Body of pancreas (tissue), 4 donors: ENCODE results near the gene ACTN4. TPM values are rescaled to one million over a fixed set of nuclear protein-coding genes. Genes with fewer than 3 reads are reported as not detected.
A peak's percentile ranks its signal among the peaks of the same experiment; 100 is the strongest.

Source experiments
- ATAC-seq: fragments of 150-250 bp; one replicate; pipeline ENCODE4 v1.9.1; 2016
- DNase-seq, 4 donors: peaks; one replicate each; pipeline ENCODE4 v3.0.0-alpha.2; 2019
- H3K27ac ChIP-seq, 4 donors: fragments of 200-600 bp; sonication (generic); 1 replicate in 3 of 4; 2 replicates in 1 of 4; pipeline versions ENCODE4 v1.5.1 to v1.6.1; 2016 to 2019; ENCODE audit warnings: mild to moderate bottlenecking in 1 of 4, mixed read lengths in 1 of 4, moderate library complexity in 1 of 4
- H3K27me3 ChIP-seq, 2 donors: fragments of 200-600 bp; sonication (generic); one replicate each; pipeline ENCODE4 v1.6.0; 2016; ENCODE audit warnings: mild to moderate bottlenecking in 1 of 2
- H3K36me3 ChIP-seq, 2 donors: fragments of 200-600 bp; sonication (generic); replicated peaks in 1 of 2; 2 replicates each; pipeline ENCODE4 v1.5.1; 2016; ENCODE audit warnings: low read depth in 2 of 2; ENCODE audit not compliant: insufficient read depth in 1 of 2
- H3K4me1 ChIP-seq: fragments of 200-600 bp; sonication (generic); one replicate; pipeline ENCODE4 v1.6.0; 2016
- H3K4me3 ChIP-seq, 2 donors: fragments of 200-600 bp; sonication (generic); 1 replicate in 1 of 2; 2 replicates in 1 of 2; pipeline ENCODE4 v1.5.1; 2016 to 2019
- H3K9me3 ChIP-seq, 3 donors: fragments of 200-600 bp; sonication (generic); 1 replicate in 2 of 3; 2 replicates in 1 of 3; pipeline ENCODE4 v1.5.1; 2016
- POLR2A ChIP-seq, 3 donors: fragments of 450-650 bp; IDR thresholded peaks; one replicate each; pipeline ENCODE4 v1.6.1; 2016; ENCODE audit warnings: antibody characterized with exemption in 3 of 3, mild to moderate bottlenecking in 2 of 3
- WGBS, 2 donors: methylation state at CpG; one replicate each; pipeline ENCODE4 v1.1.5; 2017; 5-methylcytosine and 5-hydroxymethylcytosine counted together
- intact Hi-C: fragments of 100-400 bp; cut with DNase I; formaldehyde crosslinking; loops from one replicate; pipeline ENCODE4 v1.15.1; 2023
- total RNA-seq, 2 donors: library from RNA; depleted of rRNA; stranded (reverse); fragments of >200 nt; gene quantifications; one replicate each; pipeline ENCODE4 v1.1.0, GENCODE V29; 2016
- TF ChIP-seq, protein P1 (sequence below), 7 experiments: fragments of 450-650 bp in 4 of 7; fragments of 200-600 bp in 3 of 7; sonication (generic) in 3 of 7; IDR thresholded peaks; one replicate each; pipeline ENCODE4 v1.5.1; 2016 to 2019; ENCODE audit warnings: antibody characterized with exemption in 7 of 7

Gene ACTN4
- total RNA-seq, 2 donors from 2014 or later: 143 to 148 TPM

DNA sequence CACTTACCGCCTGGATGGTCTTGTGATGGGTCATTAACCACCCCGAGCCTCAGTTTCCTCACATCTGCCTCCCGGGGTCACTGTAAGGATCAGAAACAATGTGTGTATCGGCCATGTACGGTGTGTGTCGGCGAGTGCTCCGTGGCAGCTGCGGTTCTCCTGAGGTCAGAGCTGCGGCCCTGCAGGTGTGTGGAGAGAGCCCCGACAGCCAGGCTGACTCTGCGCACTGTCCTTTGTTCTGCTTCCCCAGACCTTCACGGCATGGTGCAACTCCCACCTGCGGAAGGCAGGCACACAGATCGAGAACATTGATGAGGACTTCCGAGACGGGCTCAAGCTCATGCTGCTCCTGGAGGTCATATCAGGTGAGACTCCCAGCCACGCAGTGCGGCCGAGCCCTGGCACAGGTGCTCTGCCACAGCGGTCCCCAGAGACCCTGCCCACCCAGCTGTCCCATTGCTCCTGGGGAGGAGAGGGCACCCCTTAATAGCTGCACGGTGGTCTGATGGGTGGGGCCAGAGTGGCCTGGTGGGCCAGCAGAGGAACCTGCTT lies 53.0 kb downstream of the ACTN4 start:
- H3K4me1 ChIP-seq: peaks cover 67% of the 10 kb centered on the region
- H3K4me3 ChIP-seq: no peak overlapping the region
- peak overlapping the region; percentile 45 to 70 (median 64) for H3K27ac ChIP-seq
- H3K36me3 ChIP-seq: peaks cover 9 to 16% of the 10 kb centered on the region in 2 donors
- no peak for ATAC-seq
- H3K27me3 ChIP-seq: no peaks in the 10 kb centered on the region
- intact Hi-C loops: no loop called here
- no peak for DNase-seq
- H3K9me3 ChIP-seq: no peaks in the 10 kb centered on the region
- no peak for TF ChIP-seq POLR2A (IDR thresholded peaks at IDR 0.05)
- TF ChIP-seq, protein P1, sequence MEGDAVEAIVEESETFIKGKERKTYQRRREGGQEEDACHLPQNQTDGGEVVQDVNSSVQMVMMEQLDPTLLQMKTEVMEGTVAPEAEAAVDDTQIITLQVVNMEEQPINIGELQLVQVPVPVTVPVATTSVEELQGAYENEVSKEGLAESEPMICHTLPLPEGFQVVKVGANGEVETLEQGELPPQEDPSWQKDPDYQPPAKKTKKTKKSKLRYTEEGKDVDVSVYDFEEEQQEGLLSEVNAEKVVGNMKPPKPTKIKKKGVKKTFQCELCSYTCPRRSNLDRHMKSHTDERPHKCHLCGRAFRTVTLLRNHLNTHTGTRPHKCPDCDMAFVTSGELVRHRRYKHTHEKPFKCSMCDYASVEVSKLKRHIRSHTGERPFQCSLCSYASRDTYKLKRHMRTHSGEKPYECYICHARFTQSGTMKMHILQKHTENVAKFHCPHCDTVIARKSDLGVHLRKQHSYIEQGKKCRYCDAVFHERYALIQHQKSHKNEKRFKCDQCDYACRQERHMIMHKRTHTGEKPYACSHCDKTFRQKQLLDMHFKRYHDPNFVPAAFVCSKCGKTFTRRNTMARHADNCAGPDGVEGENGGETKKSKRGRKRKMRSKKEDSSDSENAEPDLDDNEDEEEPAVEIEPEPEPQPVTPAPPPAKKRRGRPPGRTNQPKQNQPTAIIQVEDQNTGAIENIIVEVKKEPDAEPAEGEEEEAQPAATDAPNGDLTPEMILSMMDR (IDR thresholded peaks at IDR 0.05): no peak
- WGBS, 2 donors: 77 to 94% methylated on average over 10 to 22 of the region's 22 CpGs

DNA sequence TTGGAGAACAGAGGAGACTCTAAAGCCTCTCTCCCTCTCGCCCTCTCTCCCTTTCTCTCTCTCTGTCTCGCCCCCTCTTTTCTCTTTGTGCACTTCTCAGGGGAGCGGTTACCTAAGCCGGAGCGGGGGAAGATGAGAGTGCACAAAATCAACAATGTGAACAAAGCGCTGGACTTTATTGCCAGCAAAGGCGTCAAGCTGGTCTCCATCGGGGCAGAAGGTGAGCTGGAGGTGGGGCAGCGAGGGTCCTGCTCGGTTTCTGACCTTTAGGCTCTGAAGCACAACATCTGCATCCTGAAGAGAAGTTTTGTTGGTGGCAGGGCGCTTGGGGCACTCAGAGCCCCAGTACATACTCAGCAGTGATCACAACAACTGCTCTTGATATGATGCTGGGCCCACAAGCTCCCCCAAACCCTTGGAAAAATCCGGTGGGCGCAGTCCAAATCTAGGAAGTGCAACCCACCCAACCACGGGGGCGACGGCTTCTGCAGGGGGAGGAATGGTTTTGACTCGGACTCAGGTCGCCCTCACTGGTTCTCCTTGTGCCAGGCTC lies 53.5 kb downstream of the ACTN4 start:
- ATAC-seq: no peak
- no peak for DNase-seq
- intact Hi-C loops: no loop called here
- TF ChIP-seq POLR2A (IDR thresholded peaks at IDR 0.05): no peak
- TF ChIP-seq, protein P1 (IDR thresholded peaks at IDR 0.05): no peak
- peak overlapping the region; percentile 45 to 70 (median 64) for H3K27ac ChIP-seq
- H3K9me3 ChIP-seq: no peaks in the 10 kb centered on the region
- H3K36me3 ChIP-seq: peaks cover 14 to 20% of the 10 kb centered on the region in 2 donors
- H3K27me3 ChIP-seq: no peaks in the 10 kb centered on the region
- 85% methylated on average over 12 to 18 of the region's 18 CpGs for WGBS, 2 donors
- H3K4me3 ChIP-seq: no peak overlapping the region
- peaks cover 62% of the 10 kb centered on the region for H3K4me1 ChIP-seq

DNA sequence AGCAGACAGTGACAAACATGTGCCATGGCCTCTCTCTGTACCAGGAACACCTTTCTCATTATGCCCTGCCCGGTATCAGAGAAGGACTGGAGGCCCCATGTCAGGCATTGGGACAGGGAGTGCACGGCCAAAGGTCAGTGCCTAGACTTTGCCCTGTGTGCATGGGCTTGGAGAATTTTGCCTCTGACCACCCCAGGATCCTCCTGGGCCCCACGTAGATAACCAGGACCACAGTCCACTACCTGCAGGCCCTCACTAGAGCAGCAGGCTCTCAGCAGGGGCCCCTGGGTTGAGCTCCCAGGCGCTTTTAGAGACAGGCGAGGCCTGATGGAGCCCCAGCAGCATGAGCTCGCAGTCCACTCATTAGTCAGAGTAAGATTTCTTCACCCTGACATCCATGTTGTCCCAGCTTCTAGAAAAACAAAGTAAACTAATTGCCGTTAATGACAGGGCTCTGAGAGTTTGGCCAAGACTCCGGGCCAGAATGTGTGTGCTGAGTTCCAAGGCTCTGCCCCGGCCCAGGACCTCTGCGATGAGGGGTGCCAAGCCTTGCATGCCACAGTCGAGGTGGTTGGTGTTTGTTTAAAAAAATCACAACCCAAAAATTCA lies 54.1 kb downstream of the ACTN4 start:
- no peak overlapping the region for H3K4me3 ChIP-seq
- peaks cover 56% of the 10 kb centered on the region for H3K4me1 ChIP-seq
- DNase-seq (peak in 1 of 4 donors; percentile 64), ATAC-seq (peak; percentile 34)
- H3K36me3 ChIP-seq: peaks cover 19 to 20% of the 10 kb centered on the region in 2 donors
- H3K9me3 ChIP-seq: no peaks in the 10 kb centered on the region
- intact Hi-C loops: no loop called here
- TF ChIP-seq, protein P1 (IDR thresholded peaks at IDR 0.05): no peak
- TF ChIP-seq POLR2A (IDR thresholded peaks at IDR 0.05): no peak
- H3K27ac ChIP-seq: peak overlapping the region; percentile 45 to 70 (median 64)
- no peaks in the 10 kb centered on the region for H3K27me3 ChIP-seq
- 44 to 56% methylated on average over 7 to 11 of the region's 11 CpGs for WGBS, 2 donors

DNA sequence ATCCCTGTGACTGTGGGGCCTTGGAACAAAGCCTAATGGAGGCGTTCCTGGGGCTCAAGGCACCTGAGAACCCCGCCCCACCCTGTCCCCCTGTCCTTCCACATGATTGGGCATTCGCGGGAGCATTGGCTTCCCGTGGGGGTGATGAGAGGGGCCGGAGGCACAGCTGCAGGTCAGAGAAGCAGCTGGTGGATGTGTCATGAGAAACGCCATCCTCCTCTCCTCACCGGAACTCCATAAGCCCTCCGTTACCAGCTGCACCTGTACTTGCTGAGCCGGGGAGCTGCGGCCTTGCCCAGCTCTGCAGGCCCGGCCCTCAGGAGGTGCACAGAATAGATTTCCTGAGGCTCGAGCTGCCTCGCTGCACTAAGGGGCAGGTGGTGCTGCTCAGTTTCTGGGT lies 54.8 kb downstream of the ACTN4 start:
- peaks cover 55% of the 10 kb centered on the region for H3K4me1 ChIP-seq
- intact Hi-C loops: no loop called here
- WGBS, 2 donors: 67 to 77% methylated on average over 1 to 12 of the region's 14 CpGs

More for the DNA sequence above, 54.8 kb downstream of the ACTN4 start:
- no peak for ATAC-seq
- H3K4me3 ChIP-seq: no peak overlapping the region
- H3K36me3 ChIP-seq: peaks cover 19 to 20% of the 10 kb centered on the region in 2 donors
- TF ChIP-seq, protein P1 (IDR thresholded peaks at IDR 0.05): no peak
- TF ChIP-seq POLR2A (IDR thresholded peaks at IDR 0.05): no peak
- peak overlapping the region; percentile 45 to 70 (median 64) for H3K27ac ChIP-seq
- no peaks in the 10 kb centered on the region for H3K9me3 ChIP-seq
- no peak for DNase-seq
- H3K27me3 ChIP-seq: no peaks in the 10 kb centered on the region
